ENCODE data around the gene ZNRF3.
A peak's percentile ranks its signal among the peaks of the same experiment; 100 is the strongest.
"Not testable (repeated sequence)": the region's sequence is repeated elsewhere in the genome, so short reads cannot be mapped to it uniquely, and the experiment has no call there.

ZNRF3 gene

GRCh38 chr22:28846994-28847393 is 36.4 kb upstream of the ZNRF3 start:
- TF ChIP-seq CTCF (conservative IDR thresholded peaks at IDR 0.05; ENCODE audit: low read depth, low read length): no peak
- no peak for DNase-seq (ENCODE audit: low read depth)
- no peak overlapping the region for H3K4me3 ChIP-seq (ENCODE audit: low read length)

- peak; percentile 41 for DNase-seq (ENCODE audit: low read depth)
- TF ChIP-seq CTCF (conservative IDR thresholded peaks at IDR 0.05; ENCODE audit: low read depth, low read length): peak; percentile 92
- no peak overlapping the region for H3K4me3 ChIP-seq (ENCODE audit: low read length)
Observed at GRCh38 chr22:28855355-28856094, 27.8 kb upstream of the ZNRF3 start.

GRCh38 chr22:28856095-28856455 is 27.3 kb upstream of the ZNRF3 start:
- no peak for TF ChIP-seq CTCF (conservative IDR thresholded peaks at IDR 0.05; ENCODE audit: low read depth, low read length)
- no peak overlapping the region for H3K4me3 ChIP-seq (ENCODE audit: low read length)
- DNase-seq (ENCODE audit: low read depth): no peak

- peak; percentile 8 for DNase-seq (ENCODE audit: low read depth)
- TF ChIP-seq CTCF (conservative IDR thresholded peaks at IDR 0.05; ENCODE audit: low read depth, low read length): no peak
- H3K4me3 ChIP-seq (ENCODE audit: low read length): no peak overlapping the region
Observed at GRCh38 chr22:28857288-28857687, 26.1 kb upstream of the ZNRF3 start.

- no peak for DNase-seq (ENCODE audit: low read depth)
- H3K4me3 ChIP-seq (ENCODE audit: low read length): no peak overlapping the region
- TF ChIP-seq CTCF (conservative IDR thresholded peaks at IDR 0.05; ENCODE audit: low read depth, low read length): no peak
Observed at GRCh38 chr22:28864878-28865596, 18.3 kb upstream of the ZNRF3 start.

GRCh38 chr22:28867191-28867590 is 16.2 kb upstream of the ZNRF3 start:
- no peak overlapping the region for H3K4me3 ChIP-seq (ENCODE audit: low read length)
- no peak for TF ChIP-seq CTCF (conservative IDR thresholded peaks at IDR 0.05; ENCODE audit: low read depth, low read length)
- DNase-seq (ENCODE audit: low read depth): no peak

- H3K4me3 ChIP-seq (ENCODE audit: low read length); DNase-seq (ENCODE audit: low read depth): not testable (repeated sequence)
Observed at GRCh38 chr22:28868389-28868788, 15.0 kb upstream of the ZNRF3 start.

Data from retinal pigment epithelial cell (primary cell).